HT1080 (cell line): ENCODE data around the gene GM2A. TPM values are rescaled to one million over a fixed set of nuclear protein-coding genes. Genes with fewer than 3 reads are reported as not detected.

ENCODE experiments used
- DNase-seq: peaks from one replicate; pipeline ENCODE4 v3.0.0-alpha.2; 2015; ENCODE audit warnings: low read depth
- polyA plus RNA-seq, 2 experiments: library from polyadenylated mRNA; depleted of rRNA; stranded (reverse); fragments of >200 nt; gene quantifications; 2 replicates each; pipeline ENCODE4 v1.2.3, GENCODE V29; 2015
- total RNA-seq: library from RNA; depleted of rRNA; stranded (reverse); fragments of >200 nt; shearing (Covaris generic); gene quantifications from 2 replicates; pipeline ENCODE4 v1.2.3, GENCODE V29; 2014; rRNA removed

GM2A gene
- 16.0 and 20.3 TPM in 2 replicates for total RNA-seq
- polyA plus RNA-seq (2015; cell fraction: cytosol; rRNA removed) = 13.9 and 15.4 TPM in 2 replicates
- 11.4 and 12.9 TPM in 2 replicates for polyA plus RNA-seq (2015; cell fraction: nucleus; rRNA removed)

DNA sequence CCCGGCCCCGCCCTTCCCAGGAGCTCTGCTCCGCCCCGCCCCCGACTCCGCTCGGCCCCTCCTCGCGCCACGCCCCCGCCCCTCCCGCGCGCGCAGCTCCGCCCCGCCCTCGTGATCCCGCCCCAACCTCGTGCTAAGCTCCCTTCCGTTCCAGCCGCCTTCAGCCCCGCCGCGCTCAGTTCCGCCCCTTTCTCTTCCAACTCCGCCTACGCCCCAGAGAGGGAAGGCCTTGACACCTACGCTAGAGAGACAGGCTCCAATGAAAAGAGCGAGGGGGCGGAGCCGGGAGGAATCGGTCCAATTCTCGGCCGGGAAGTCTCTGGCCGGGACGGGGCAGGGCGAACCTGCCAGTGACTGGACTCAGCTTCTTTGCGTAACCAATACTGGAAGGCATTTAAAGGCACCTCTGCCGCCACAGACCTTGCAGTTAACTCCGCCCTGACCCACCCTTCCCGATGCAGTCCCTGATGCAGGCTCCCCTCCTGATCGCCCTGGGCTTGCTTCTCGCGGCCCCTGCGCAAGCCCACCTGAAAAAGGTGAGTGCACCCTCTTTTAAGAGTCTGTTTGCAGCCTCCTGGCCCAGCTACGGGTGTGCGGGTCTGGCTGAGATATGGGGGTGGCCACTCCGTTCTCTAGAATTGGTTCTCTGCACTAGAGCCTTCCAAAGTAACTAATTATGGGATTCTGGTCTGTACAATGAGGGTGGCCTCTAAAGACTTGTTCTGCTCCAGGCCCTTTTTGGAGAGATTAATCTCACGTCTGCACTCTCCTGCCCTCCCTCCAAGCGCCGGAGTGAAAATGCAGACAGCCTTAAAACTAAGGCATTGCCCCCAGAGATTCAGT, at the start of gene GM2A:
GM2A (plus strand) TSS at position 424 of the 843 bp plus-strand sequence; CDS start at position 456, 32 bp downstream.
- DNase-seq = peak; percentile 99

DNA sequence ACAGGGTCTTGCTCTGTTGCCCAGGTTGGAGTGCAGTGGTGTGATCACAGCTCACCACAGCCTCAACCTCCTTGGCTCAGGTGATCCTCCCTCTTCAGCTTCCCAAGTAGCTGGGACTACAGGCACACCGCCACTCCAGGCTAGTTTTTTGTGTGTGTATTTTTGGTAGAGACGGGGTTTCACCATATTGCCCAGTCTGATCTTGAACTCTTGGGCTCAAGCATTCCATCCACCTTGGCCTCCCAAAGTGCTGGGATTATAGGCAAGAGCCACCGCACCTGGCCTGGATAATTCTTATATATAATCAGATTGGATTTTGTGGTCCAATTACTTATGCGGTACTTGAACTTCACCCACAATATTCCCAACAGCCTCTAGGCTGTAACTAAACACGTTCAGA, 48.9 kb upstream of the GM2A start:
- no peak for DNase-seq

DNA sequence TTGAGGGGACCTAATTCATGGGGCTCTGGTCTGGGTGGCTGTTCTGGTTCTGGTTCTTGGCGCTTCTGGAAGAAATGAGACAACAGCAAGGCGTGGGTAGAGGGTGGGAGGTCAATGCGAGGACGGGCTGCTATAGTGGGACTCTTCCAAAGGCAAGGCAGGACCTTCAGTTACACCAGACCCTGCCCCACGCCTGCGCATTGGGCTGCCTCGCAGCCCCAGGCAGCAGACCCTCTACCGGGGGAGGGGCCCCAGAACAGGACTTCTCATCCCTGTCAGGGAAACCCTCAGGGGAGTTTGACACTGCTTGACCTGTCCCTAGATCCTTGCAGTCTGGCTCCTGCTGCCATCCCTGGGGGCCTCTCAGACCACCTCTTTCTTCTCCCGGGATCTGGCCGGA, 47.6 kb upstream of the GM2A start:
- no peak for DNase-seq

DNA sequence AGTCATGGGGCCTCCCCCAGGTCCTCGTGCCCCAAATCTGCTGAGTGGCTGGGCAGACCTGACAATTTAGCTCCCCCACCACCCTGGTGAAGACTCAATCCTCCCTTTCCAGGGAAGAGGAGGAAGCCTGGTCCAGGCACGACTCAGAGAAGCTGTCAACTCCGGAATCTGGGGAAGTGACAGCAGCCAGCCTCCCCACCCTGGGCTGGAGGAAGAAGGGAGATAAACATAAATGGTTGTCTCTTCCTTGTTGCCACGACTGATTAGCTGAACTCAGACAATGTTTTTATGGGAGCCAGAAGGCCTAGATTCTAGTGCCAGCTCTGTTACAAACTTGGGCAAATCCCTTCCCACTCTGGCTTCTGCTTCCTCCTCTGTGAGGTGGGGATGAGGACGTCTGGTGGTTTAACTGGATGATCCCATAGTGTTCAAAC, 44.5 kb upstream of the GM2A start:
- no peak for DNase-seq

DNA sequence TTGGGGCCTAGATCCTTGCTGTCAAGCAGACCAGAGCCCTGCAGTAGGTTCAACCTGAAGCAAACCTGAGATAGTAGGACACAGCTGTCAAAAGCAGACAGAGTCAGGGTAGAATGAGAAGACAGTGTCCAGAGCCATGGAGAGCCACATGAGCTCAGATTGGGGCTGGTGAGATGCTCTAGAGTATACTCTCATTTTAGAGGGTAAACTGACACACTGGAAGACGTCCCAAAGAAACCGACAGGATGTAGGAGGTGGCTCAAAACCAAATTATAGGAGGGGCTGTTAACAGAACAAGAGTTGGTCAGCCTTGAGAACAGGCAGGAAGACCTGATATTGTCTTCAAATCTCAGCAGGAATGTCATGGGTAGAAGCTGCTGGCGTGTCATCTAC, 40.6 kb upstream of the GM2A start:
- no peak for DNase-seq

DNA sequence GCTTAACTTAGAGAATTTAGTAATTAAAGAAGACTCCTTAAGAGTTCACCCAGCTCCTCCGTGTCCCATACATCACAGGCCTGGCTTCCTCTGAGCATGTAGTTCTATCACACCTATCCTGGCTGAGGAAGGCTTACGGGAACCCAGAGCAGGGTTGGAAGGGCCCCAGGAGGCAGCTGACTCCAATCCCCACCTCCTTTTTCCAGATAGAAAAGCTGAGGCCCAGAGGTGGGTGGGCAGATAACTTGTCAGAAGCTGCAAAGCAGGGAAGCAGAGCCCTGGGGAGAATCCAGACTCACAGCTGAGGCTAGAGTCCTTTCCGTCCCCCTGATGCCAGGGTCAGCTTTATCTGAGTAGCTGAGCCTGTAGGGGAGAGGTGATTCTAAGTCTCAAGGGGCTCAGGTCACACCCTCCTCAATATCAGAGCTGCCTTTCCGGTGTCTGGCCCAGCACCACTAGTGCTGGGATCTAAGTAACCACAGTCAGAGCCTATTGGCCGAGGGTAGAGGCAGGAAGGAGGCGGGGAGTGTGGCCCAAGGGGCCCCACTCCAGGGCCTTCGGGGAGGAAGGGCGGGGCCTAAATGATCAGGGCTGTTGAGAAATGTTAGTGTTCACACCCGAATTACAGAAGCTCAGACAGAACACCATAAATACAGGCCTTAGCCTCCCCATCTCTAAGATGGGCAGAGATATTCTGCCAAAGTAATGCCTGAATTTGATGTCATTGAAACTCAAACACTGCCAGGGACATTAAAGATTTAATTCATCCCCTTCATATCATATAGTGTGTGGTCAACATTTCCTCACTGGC, 39.0 kb upstream of the GM2A start:
- peak; percentile 83 for DNase-seq

DNA sequence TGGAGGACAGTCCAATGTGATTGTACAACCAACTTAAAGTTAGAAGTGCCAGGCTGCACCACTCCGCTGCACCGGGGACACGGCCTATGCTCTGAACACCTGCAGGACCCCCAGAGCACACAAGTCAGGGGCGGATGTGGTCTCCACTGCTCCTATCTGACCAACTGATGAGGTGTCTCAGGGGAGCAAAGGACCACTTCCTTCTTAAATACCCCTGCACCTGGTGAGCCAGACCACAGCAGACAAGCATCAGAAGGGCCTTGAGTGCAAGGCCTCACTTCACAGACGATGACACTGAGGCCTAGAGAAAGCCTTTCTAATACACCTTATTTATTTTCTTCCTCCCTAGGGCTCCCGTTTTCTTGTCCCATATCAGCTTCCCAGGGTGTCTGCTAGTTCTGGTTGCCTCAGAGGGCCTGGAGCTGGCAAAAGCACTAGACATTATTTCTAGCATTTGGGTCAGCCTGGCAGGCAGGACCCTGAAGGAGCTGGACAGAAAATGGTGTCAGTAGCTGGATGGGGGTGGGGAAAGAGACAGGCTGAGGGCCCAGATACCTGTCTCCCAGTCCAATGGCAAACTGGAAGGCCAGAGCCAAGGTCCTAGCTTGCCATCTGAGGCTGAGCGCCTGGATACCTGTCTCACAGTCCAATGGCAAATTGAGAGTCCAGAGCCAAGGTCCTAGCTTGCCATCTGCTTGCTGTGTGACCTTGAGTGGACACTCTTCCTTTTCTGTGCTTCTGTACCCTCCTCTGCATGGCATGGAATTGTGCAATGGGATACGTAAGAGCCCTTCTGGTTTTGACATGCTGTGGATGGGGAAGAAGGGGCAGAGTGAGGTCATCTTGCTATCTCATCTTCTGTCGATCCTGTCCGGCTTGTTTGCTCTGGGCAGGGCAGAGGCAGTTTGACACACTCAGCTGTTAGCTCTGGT, 38.1 kb upstream of the GM2A start:
- DNase-seq = no peak

DNA sequence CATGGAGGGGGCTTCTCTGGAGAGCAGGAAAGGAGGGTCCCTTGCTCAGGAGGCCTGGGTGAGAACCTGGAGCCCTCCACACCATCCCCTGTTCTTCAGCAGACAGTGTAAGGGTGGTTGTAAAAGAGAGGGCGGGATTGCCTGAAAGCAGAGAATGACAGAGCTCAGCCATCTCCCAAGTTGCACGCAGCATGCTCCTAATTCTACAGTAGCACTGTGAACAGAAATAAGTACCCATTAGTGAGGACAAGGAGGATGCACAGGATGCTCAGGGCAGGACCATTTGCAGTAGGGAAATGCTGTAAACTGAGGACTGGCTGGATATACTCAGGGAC, 37.5 kb upstream of the GM2A start:
- no peak for DNase-seq

DNA sequence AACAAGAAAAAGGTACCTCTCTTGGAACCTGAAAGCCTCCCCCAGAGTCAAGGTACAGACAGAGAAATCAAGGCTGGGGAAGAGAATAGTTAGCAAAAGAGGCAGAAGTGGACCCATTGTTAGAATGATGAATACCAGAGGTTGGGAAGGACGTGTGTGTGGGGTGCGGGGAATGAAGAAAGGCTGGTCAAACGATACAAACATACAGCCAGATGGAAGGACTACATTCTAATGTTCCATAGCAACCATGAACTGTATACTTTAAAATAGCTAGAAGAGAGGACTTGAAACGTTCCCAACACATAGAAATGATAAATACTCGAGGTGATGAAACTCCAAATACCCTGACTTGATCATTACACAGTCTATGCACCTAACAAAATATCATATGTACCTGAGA, 36.2 kb upstream of the GM2A start:
- no peak for DNase-seq

DNA sequence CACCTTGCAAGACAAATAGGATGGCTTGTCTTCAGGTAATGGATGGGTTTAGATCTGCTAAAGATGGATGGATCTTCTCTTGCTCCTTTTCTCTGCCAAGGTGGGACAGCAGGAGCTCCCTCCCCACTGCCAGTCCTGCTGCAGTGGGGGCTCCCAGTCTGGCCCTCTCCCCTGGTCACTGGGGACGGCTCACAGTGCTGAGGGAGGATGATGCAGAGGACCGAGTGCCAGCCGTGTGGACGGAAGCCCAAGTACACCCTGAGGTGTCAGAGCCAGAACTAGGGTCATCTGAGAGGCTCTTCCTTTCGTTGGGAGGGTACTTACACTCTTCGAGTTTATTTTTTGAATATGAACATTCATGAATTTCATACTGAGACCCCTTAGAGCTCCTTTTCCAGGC, 34.8 kb upstream of the GM2A start:
- DNase-seq = no peak

DNA sequence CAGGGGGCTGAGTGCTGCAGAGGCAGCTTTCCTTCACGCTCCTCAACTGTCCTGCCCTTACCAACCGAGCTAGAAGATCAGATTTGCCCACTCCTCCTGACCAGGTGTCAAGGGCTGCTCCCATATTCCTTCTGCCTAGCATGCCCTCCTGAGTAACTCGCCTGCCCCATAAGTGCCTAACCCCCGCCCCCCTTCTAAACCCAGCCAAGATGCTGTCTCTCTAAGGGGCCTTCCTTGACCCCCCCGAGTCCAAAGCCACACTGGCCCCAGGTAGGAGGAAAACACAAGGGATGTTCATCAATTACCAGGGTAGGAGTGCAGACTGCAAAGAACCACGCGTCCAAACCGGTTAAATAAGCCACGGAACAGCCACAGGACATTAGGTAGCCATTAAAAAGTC, 33.8 kb upstream of the GM2A start:
- DNase-seq = no peak

DNA sequence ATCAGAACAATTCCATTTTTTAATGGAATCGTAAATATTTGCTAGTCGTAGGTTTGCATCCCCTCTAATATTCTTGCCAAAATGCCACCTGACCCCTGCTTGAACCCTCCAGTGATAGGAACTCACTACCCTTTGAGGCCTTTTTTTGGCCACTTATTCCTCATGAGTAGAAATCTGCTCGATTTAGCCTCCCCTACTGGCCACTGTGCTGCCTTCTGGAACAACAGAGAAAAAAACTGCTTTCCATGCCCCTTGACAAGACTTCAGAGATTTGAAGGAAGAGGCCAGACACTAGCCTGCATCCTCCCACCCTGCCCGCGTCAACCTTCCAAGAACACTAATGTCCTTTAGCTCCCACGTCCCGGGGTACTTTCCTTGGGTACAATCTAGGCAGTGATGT, 33.2 kb upstream of the GM2A start:
- no peak for DNase-seq

DNA sequence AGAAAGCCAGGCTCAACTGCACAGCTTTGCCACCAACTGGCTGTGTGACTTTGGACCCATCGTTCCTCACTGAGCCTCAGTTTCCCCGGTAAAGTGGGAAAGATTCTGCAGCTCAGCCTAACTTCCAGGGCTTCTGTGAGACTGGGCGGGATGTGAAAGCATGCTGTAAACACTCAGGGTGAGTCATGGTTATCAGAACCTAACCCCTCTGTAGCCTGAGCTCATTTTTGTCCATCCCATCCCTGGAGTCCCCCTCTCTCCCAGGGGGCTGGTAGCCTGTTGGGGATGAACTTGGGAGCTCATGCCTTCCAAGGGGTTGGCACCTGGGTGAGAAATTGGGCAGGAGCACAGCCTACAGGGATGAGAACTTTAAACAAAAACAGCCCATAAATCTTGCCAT, 31.4 kb upstream of the GM2A start:
- peak; percentile 20 for DNase-seq

DNA sequence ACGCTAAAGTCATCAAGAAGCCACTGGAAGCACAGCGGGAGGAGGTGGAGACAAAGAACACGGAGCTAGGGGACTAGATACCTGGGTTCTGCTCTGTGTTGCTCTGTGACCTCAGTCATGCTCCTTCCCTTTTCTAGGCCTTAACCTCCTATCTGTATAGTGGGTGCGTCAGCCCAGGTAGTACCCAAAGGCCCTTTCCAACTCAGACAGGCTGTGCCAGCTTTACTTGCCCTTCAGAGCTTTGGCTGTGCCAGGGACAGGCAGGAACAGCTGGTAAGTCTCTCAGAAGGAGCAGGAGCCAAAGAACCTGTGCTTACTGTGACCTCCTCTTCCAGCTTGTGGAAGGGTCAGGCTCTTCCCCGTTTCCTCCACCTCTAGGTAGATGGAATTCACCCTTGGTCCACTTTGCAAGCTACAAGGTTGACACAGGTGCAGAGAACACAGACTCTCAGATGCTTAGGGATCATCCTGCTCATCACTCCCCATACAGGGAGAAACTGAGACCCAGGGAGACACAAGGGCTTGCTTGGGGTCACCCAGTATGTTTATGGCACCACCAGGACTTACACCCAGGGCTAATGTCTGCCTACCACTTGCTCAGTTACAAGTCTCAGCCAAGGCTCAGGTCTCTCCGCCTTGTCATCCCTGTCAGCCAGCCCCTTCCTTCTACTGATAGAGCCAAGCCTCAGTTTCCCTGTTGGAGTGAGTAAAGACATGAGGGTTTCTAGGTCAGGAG, 30.8 kb upstream of the GM2A start:
- DNase-seq = no peak

DNA sequence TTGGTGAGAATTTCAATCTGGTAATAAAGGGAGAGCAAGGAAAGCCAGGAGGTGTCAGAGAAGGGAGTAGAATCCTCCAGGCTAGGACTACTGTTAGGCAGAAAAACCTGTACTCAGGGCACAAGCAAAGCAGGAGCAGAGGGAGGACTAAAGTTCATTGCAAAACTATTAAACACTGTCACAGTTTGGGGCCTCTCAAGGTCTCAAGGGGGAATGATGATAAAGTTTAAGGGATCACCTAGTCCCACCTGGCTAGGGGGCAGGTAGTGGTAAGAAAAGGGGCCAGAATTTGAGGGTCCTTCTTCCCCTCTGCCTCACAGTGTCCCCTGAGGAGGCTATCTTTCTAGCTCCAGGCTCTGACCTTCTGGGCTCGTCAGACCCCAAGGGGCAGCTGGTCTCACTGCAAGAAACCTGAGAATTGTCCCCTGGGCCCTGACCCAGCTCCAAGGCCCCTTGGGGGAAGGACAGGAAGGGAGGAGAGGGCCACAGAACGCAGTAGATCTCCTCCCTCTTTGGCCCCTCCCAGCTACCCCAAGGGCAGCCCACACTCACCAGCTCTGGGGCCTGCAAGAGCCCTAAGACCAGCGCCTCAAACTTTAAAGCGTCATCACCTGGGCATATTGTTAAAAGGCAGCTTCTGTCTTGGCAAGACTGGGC, 30.1 kb upstream of the GM2A start:
- DNase-seq = peak; percentile 32

DNA sequence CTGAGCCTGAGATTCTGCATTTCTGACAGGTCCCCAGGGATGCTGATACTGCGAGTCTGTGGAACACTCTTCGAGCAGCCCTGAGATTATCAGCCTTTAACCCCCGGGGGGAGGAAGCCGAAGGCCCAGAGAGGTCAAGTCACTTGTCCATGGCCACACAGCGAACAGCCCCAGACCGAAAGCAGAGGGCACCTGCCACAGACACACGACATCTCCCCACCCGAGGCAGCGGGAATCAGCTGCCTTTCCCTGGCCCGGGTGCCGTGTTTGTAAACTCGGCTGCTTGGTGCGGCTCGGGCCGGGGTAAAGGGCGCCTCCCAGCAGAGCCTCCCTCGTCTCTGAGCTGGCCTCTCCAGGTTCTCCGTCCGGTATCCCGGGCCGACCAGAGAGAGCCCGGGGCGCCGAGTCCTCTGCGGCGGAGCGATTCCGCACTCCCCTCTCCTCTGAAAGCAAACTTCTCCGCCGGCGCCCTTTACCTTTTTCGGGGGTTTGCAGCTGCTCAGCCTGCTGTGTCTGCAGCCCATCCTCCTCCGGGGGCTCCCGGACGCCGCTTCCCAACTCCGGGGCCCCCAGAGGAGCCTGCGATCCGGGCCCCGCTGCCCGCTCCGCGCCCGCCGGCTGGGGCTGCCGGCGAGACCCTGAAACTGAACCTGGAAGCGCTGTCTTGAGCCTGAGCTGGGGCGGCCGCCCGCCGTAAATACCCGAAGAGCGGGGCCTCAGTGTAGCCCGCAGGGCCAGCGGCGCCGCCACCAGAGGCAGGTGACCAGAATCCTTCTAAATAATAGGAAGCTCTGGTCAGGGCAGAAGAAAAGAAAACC, 29.3 kb upstream of the GM2A start, which contains the start of gene CCDC69:
CCDC69 (minus strand) TSS at position 646 of the 818 bp plus-strand sequence; CDS start at position 524, 122 bp downstream.
- DNase-seq = peak; percentile 75

DNA sequence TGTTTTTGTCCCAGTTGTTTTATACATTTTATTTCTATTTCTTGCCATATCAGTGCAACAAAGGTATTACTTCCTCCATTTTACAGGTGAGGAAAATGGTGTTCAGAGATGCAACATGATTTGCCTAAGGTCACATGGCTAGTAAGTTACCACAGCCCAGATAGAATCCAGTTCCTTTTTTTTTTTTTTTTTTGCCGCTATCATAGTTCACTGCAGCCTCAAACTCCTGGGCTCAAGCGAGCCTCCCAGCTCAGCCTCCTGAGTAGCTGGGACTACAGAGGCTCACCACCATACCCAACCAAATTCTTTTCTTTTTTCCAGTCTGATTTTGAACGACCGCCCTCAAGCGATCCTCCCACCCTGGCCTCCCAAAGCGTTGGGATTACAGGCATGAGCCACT, 28.6 kb upstream of the GM2A start:
- DNase-seq = no peak

DNA sequence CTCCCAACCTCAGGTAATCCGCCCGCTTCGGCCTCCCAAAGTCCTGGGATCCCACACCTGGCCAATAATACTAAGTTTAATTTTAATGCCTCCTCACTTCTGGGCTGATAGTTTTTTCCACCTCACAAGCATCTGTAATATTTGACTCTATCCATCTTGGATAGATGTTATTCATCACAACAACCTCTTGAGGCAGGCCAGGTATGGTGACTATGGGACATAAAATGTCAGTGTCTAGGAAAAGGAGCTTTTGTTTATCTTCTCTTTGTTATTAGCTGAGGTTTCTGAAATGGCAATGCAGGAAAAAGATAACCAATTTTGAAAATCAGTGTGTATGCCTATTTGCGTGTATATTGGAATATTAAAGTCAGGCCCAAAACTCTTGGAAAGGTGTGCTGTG, 27.9 kb upstream of the GM2A start:
- DNase-seq = no peak

DNA sequence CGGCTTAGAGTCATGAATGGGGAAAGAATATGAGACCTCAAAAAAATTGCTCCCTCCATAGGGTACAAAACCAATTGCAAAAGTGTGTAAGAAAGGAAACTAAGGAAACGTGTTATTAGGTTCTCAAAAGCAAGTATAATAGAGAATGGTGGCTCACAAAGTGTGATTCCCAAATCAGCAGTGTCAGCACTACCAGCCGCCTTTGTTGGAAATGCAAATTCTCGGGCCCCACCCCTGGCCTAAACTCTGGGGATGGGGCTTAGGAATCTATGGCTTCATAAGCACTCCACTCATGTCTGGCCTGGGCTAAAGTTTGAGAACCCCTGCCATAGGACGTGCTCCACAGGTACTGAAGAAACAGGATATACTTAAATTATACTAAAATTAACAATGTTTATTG, 27.5 kb upstream of the GM2A start:
- DNase-seq = no peak
